CD8-positive, alpha-beta memory T cell (primary cell): ENCODE results near the gene DENND4B. TPM values are rescaled to one million over a fixed set of nuclear protein-coding genes. Genes with fewer than 3 reads are reported as not detected.

Source experiments
- CTCF ChIA-PET: fragments of 350-600 bp; sonication (Branson Sonifier 250); formaldehyde crosslinking; loops from one replicate; lab custom pipeline; 2021; ENCODE audit warnings: antibody characterized with exemption; lab: Charles Lee
- POLR2A ChIA-PET: fragments of 350-600 bp; sonication (Branson Sonifier 250); formaldehyde crosslinking; loops from one replicate; lab custom pipeline; 2021; ENCODE audit warnings: antibody characterized with exemption; lab: Charles Lee
- DNase-seq, 5 donors: peaks; one replicate each; pipeline versions ENCODE4 v3.0.0 to v3.0.0-alpha.2; 2020 to 2022; ENCODE audit warnings: mixed read lengths in 1 of 5
- H3K27ac ChIP-seq: one replicate; pipeline ENCODE4 v1.7.0; 2013; ENCODE audit warnings: low read depth, mild to moderate bottlenecking, low read length, moderate library complexity
- H3K27me3 ChIP-seq: 2 replicates; pipeline ENCODE4 v1.7.0; 2013; ENCODE audit warnings: low read length, mild to moderate bottlenecking; ENCODE audit not compliant: insufficient read depth, poor library complexity, severe bottlenecking
- H3K36me3 ChIP-seq: 2 replicates; pipeline ENCODE4 v1.7.0; 2013; ENCODE audit warnings: mild to moderate bottlenecking, low read length, moderate library complexity; ENCODE audit not compliant: insufficient read depth
- H3K4me1 ChIP-seq: 2 replicates; pipeline ENCODE4 v1.7.0; 2013; ENCODE audit warnings: mild to moderate bottlenecking, low read length, moderate library complexity; ENCODE audit not compliant: insufficient read depth
- H3K4me3 ChIP-seq: 2 replicates; pipeline ENCODE4 v1.7.0; 2013; ENCODE audit warnings: mild to moderate bottlenecking, low read length
- H3K9me3 ChIP-seq: 2 replicates; pipeline ENCODE4 v1.7.0; 2013; ENCODE audit warnings: mild to moderate bottlenecking, low read length
- H3K27ac Mint-ChIP-seq, 8 donors: one replicate each; pipeline ENCODE4 v1.8.0; 2020 to 2021; ENCODE audit warnings: mixed read lengths in 8 of 8, mild to moderate bottlenecking in 6 of 8, inconsistent platforms in 3 of 8, moderate library complexity in 3 of 8
- H3K27me3 Mint-ChIP-seq, 2 donors: one replicate each; pipeline ENCODE4 v1.8.0; 2020 to 2021; ENCODE audit warnings: mixed read lengths in 2 of 2, mild to moderate bottlenecking in 1 of 2, moderate library complexity in 1 of 2
- H3K36me3 Mint-ChIP-seq, 3 donors: one replicate each; pipeline ENCODE4 v1.8.0; 2020 to 2021; ENCODE audit warnings: mixed read lengths in 3 of 3, inconsistent platforms in 1 of 3, mild to moderate bottlenecking in 1 of 3
- H3K4me1 Mint-ChIP-seq, 3 donors: one replicate each; pipeline ENCODE4 v1.8.0; 2020 to 2021; ENCODE audit warnings: mixed read lengths in 3 of 3, inconsistent platforms in 1 of 3, mild to moderate bottlenecking in 1 of 3
- H3K4me3 Mint-ChIP-seq, 7 donors: one replicate each; pipeline ENCODE4 v1.8.0; 2020 to 2021; ENCODE audit warnings: mixed read lengths in 7 of 7, mild to moderate bottlenecking in 6 of 7, moderate library complexity in 4 of 7, inconsistent platforms in 2 of 7
- H3K9me3 Mint-ChIP-seq, 5 donors: one replicate each; pipeline ENCODE4 v1.8.0; 2020 to 2022; ENCODE audit warnings: mixed read lengths in 5 of 5, mild to moderate bottlenecking in 3 of 5, moderate library complexity in 2 of 5, inconsistent platforms in 1 of 5
- polyA plus RNA-seq: library from polyadenylated mRNA; unstranded; fragments of 300-500 nt; fragmentation: Illumina TruSeq; gene quantifications from one replicate; pipeline ENCODE4 v1.2.3, GENCODE V29; 2021
- total RNA-seq, 2 experiments: library from RNA; stranded (reverse); gene quantifications; one replicate each; pipeline ENCODE4 v1.2.3, GENCODE V29; 2021

Gene DENND4B
- total and polyA plus RNA-seq, 3 experiments from 2014 or later = 27.3 to 102 (median 100) TPM

DNA sequence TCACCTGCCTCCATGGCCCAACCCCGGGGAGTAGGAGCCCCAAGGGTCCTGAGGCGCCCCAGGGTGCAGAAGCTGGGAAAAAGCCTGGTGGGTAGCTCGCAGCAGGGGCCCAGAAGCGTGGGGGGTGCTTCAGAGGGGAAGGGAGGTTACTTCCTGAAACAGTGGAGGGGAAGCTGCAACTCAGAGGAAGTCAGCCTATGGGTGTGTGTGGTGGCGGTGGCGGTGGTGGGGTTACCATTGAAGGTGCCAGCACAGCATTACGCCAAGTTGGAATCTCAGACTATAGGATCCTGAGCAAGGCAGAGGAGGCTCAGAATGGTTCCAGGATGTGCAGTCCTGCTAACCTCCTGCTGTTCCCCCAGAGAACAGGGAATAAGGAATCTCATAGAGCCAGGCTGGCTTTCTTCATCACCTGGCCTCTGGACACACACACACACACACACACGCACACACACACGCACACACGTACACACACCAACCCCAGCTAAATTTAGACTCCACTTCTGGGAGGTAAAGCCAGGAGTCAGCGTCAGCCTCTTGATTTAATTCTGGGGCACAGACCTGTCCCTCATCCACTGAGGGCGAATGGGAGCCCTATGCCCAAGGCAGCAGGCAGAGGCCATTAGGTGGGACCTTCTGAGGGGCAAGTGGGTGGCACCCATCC lies 1.3 kb downstream of the DENND4B start:
- Mint-ChIP-seq H3K27me3 (peaks cover 0 to 6% of the 10 kb centered on the region in 2 donors), H3K4me3 (peak overlapping the region; percentile 94 to 99 (median 98)), H3K27ac (peak overlapping the region; percentile 93 to 100 (median 98)), H3K36me3 (peaks cover 0 to 82% (median 11%) of the 10 kb centered on the region in 3 donors), H3K9me3 (no peaks in the 10 kb centered on the region), H3K4me1 (peaks cover 32 to 53% (median 42%) of the 10 kb centered on the region in 3 donors)
- Histone ChIP-seq H3K27me3 (no peaks in the 10 kb centered on the region), H3K36me3 (peaks cover 41% of the 10 kb centered on the region), H3K9me3 (no peaks in the 10 kb centered on the region), H3K4me3 (peak overlapping the region; percentile 83), H3K4me1 (peaks cover 31% of the 10 kb centered on the region), H3K27ac (peak overlapping the region; percentile 91)
- ChIA-PET CTCF (interaction anchor here (0.6 to 6.0 kb wide), 16 partner anchors 9 to 178 kb away, joined by 3 to 58 read pairs (median 8); partner anchors contain the start of genes CREB3L4, CRTC2, GATAD2B and JTB), POLR2A (interaction anchor here (0.5 to 4.1 kb wide), 19 partner anchors 12 to 275 kb away, joined by 3 to 56 read pairs (median 5); partner anchors contain the start of genes CREB3L4, CRTC2, GATAD2B and JTB)
- DNase-seq = peak; percentile 80 to 92 (median 88)

DNA sequence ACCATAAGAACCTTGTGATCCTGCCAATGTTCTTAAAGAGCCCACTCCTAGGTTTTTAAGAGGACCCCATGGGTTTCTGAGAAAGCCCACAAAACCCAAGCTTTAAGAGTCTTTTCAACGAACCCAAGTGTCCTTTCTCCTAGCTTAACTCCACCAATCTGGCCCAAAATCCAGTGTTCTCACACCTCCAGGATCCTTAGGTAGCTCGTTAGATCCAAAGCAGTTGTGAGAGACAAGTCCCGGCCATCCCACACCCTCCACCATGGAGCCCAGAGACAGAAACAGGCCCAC lies 1.7 kb downstream of the DENND4B start:
- peaks cover 0 to 82% (median 12%) of the 10 kb centered on the region in 3 donors for H3K36me3 Mint-ChIP-seq
- peaks cover 31% of the 10 kb centered on the region for H3K4me1 ChIP-seq
- ChIA-PET CTCF (interaction anchor here (0.6 to 6.0 kb wide), 14 partner anchors 10 to 177 kb away, joined by 3 to 58 read pairs (median 8); partner anchors contain the start of genes CREB3L4, CRTC2, GATAD2B and JTB), POLR2A (interaction anchor here (0.5 to 4.1 kb wide), 18 partner anchors 13 to 276 kb away, joined by 3 to 56 read pairs (median 6); partner anchors contain the start of genes CREB3L4, CRTC2, GATAD2B and JTB)
- no peaks in the 10 kb centered on the region for H3K27me3 ChIP-seq
- H3K4me1 Mint-ChIP-seq = peaks cover 32 to 58% (median 45%) of the 10 kb centered on the region in 3 donors
- H3K4me3 ChIP-seq = peak overlapping the region; percentile 83
- peak overlapping the region; percentile 91 for H3K27ac ChIP-seq
- no peaks in the 10 kb centered on the region for H3K9me3 ChIP-seq
- H3K27ac Mint-ChIP-seq = peak overlapping the region; percentile 93 to 100 (median 98)
- peak overlapping the region; percentile 94 to 99 (median 98) for H3K4me3 Mint-ChIP-seq
- DNase-seq = no peak
- peaks cover 43% of the 10 kb centered on the region for H3K36me3 ChIP-seq
- no peaks in the 10 kb centered on the region for H3K9me3 Mint-ChIP-seq
- H3K27me3 Mint-ChIP-seq = peaks cover 0 to 8% of the 10 kb centered on the region in 2 donors

- peaks cover 31% of the 10 kb centered on the region for H3K4me1 ChIP-seq
Observed at GRCh38 chr1:153944005-153944826, 2.3 kb downstream of the DENND4B start.

DNA sequence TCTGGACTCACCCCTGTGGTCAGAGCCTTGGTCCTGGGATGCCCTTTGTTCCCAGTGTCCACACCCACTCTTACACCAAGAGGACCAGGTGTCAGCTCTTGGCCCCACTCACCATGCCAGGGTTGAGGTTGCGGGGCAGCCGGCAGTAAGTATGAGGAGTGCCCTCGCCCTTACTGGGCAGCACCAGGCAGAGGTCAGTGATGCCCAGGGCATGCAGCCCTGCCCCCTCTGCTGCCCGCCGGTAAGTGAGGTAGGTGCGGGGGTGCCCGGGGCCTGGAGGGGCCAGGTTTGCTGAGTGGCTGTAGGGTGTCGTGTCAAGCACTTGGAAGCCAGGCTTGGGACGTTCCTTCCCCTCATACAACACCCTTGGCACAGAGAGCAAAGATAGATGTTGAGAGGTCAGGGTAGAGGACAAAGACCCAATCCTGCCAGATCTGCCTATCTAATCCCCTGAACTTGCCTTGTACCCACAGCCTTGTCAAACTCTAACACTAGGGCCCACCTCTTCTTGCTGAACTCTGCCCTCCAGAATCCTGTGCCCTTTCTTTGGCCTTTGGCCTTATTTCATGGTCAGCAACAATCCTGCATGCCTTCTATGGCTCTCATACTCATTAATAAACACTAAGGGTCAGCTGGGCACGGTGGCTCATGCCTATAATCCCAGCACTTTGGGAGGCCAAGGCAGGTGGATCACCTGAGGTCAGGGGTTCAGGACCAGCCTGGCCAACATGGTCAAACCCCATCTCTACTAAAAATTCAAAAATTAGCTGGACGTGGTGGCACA lies 3.6 kb downstream of the DENND4B start:
- H3K27me3 ChIP-seq = no peaks in the 10 kb centered on the region
- Mint-ChIP-seq H3K4me3 (peak overlapping the region; percentile 24 to 95 (median 59)), H3K36me3 (peaks cover 3 to 80% (median 13%) of the 10 kb centered on the region in 3 donors), H3K27ac (peak overlapping the region; percentile 30 to 98 (median 82)), H3K27me3 (peaks cover 0 to 8% of the 10 kb centered on the region in 2 donors), H3K4me1 (peaks cover 32 to 60% (median 47%) of the 10 kb centered on the region in 3 donors), H3K9me3 (no peaks in the 10 kb centered on the region)
- H3K4me3 ChIP-seq = no peak overlapping the region
- H3K27ac ChIP-seq = no peak overlapping the region
- no peaks in the 10 kb centered on the region for H3K9me3 ChIP-seq
- no peak for DNase-seq
- H3K4me1 ChIP-seq = peaks cover 31% of the 10 kb centered on the region
- ChIA-PET POLR2A (interaction anchor here (4.1 kb wide), 1 partner anchor 20 kb away, joined by 56 read pairs; the partner anchor contains the start of gene GATAD2B), CTCF (interaction anchor here (5.1 to 6.0 kb wide), 3 partner anchors 14 to 24 kb away, joined by 46 to 58 read pairs (median 50); partner anchors contain the start of genes CREB3L4, CRTC2 and GATAD2B)
- H3K36me3 ChIP-seq = peaks cover 40% of the 10 kb centered on the region

More at GRCh38 chr1:153944005-153944826, 2.3 kb downstream of the DENND4B start:
- Mint-ChIP-seq H3K4me3 (peak overlapping the region; percentile 94 to 99 (median 98)), H3K27me3 (peaks cover 0 to 8% of the 10 kb centered on the region in 2 donors), H3K36me3 (peaks cover 3 to 85% (median 13%) of the 10 kb centered on the region in 3 donors), H3K9me3 (no peaks in the 10 kb centered on the region), H3K27ac (peak overlapping the region; percentile 93 to 100 (median 98)), H3K4me1 (peaks cover 32 to 60% (median 47%) of the 10 kb centered on the region in 3 donors)
- H3K27me3 ChIP-seq = no peaks in the 10 kb centered on the region
- POLR2A ChIA-PET = interaction anchor here (0.6 to 4.1 kb wide), 18 partner anchors 13 to 408 kb away, joined by 3 to 56 read pairs (median 6); partner anchors contain the start of genes CREB3L4, CRTC2, GATAD2B and JTB
- H3K4me3 ChIP-seq = peak overlapping the region; percentile 83
- H3K36me3 ChIP-seq = peaks cover 47% of the 10 kb centered on the region
- peak overlapping the region; percentile 91 for H3K27ac ChIP-seq
- CTCF ChIA-PET = interaction anchor here (0.6 to 6.0 kb wide), 12 partner anchors 13 to 169 kb away, joined by 3 to 58 read pairs (median 14); partner anchors contain the start of genes CREB3L4, CRTC2, GATAD2B and JTB
- no peak for DNase-seq
- H3K9me3 ChIP-seq = no peaks in the 10 kb centered on the region

GRCh38 chr1:153941826-153942725 lies 4.4 kb downstream of the DENND4B start:
- H3K4me3 Mint-ChIP-seq = peak overlapping the region in 3 of 7 donors; percentile 20 to 72 (median 32)
- peaks cover 3 to 82% (median 13%) of the 10 kb centered on the region in 3 donors for H3K36me3 Mint-ChIP-seq
- Histone ChIP-seq H3K27me3 (no peaks in the 10 kb centered on the region), H3K4me3 (no peak overlapping the region), H3K4me1 (peaks cover 30% of the 10 kb centered on the region), H3K36me3 (peaks cover 46% of the 10 kb centered on the region), H3K27ac (no peak overlapping the region), H3K9me3 (no peaks in the 10 kb centered on the region)
- ChIA-PET POLR2A (interaction anchor here (1.7 kb wide), 1 partner anchor 19 kb away, joined by 4 read pairs; no protein-coding TSS in a partner anchor), CTCF (interaction anchor here (1.1 to 6.0 kb wide), 2 partner anchors 21 kb away, joined by 3 to 58 read pairs; partner anchors contain the start of gene GATAD2B)
- H3K9me3 Mint-ChIP-seq = no peaks in the 10 kb centered on the region
- H3K27ac Mint-ChIP-seq = peak overlapping the region; percentile 26 to 90 (median 52)
- no peak for DNase-seq
- H3K4me1 Mint-ChIP-seq = peaks cover 35 to 59% (median 47%) of the 10 kb centered on the region in 3 donors
- H3K27me3 Mint-ChIP-seq = peaks cover 0 to 8% of the 10 kb centered on the region in 2 donors

DNA sequence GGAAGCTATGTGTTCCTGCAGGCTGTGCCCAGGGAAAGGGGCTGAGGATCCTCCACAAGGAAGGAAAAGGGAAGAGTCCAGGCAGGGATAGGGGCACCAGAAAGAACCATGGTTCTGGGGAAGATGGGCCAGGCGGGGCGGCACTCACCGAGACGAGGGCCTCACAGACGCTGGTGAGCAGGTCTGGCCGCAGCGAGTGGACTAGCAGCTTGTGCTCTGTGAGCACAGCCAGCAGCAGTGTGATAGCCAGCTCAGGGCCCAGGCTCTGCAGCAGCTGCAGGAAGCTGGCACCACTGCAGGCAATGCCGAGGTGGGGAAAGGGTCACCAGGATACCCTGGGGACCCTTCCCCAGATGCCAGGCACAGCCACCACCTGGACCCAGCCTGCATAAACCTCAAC lies 5.8 kb downstream of the DENND4B start:
- Histone ChIP-seq H3K27me3 (no peaks in the 10 kb centered on the region), H3K4me1 (peaks cover 25% of the 10 kb centered on the region), H3K9me3 (no peaks in the 10 kb centered on the region), H3K27ac (no peak overlapping the region), H3K36me3 (peaks cover 58% of the 10 kb centered on the region), H3K4me3 (no peak overlapping the region)
- Mint-ChIP-seq H3K4me1 (peaks cover 37 to 55% (median 42%) of the 10 kb centered on the region in 3 donors), H3K27me3 (peaks cover 0 to 8% of the 10 kb centered on the region in 2 donors), H3K27ac (peak overlapping the region in 5 of 8 donors; percentile 63 to 90 (median 70)), H3K4me3 (no peak overlapping the region), H3K9me3 (no peaks in the 10 kb centered on the region), H3K36me3 (peaks cover 6 to 89% (median 19%) of the 10 kb centered on the region in 3 donors)
- ChIA-PET POLR2A (interaction anchor here (0.8 to 1.7 kb wide), 3 partner anchors 17 to 53 kb away, joined by 4 to 6 read pairs (median 4); partner anchors contain the start of gene CREB3L4), CTCF (interaction anchor here (1.0 to 2.5 kb wide), 3 partner anchors 10 to 143 kb away, joined by 4 to 6 read pairs (median 6); partner anchors contain the start of gene GATAD2B)
- no peak for DNase-seq
